ENCODE measurements around the gene TOP2B. TPM values are rescaled to one million over a fixed set of nuclear protein-coding genes. Genes with fewer than 3 reads are reported as not detected.

The TOP2B gene
- total and polyA plus RNA-seq, 9 of the 15 experiments (the other 6 are each of a cell fraction or from before 2014, with no cell fraction given) = 45.3 to 186 (median 134) TPM

DNA sequence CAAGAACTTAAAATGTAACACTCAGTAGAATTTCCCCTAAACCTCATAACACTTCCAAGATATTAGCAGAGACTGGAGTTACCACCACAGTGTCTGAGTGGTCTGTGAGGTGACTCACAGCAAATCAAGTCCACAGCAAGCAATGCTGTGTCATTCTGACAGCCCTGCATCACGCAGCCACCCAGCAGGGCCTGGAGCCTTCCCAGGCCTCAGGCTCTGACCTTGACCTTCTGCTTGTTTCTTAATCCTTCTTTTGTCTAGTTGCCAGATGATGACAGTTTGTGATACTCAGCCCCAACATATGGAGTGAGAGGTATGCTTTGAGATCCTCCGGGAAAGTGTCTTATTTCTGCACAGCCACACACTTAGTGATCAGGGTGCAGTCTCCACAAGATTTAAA lies 82.5 kb downstream of the TOP2B start (continued):
- TF ChIP-seq, protein P1, sequence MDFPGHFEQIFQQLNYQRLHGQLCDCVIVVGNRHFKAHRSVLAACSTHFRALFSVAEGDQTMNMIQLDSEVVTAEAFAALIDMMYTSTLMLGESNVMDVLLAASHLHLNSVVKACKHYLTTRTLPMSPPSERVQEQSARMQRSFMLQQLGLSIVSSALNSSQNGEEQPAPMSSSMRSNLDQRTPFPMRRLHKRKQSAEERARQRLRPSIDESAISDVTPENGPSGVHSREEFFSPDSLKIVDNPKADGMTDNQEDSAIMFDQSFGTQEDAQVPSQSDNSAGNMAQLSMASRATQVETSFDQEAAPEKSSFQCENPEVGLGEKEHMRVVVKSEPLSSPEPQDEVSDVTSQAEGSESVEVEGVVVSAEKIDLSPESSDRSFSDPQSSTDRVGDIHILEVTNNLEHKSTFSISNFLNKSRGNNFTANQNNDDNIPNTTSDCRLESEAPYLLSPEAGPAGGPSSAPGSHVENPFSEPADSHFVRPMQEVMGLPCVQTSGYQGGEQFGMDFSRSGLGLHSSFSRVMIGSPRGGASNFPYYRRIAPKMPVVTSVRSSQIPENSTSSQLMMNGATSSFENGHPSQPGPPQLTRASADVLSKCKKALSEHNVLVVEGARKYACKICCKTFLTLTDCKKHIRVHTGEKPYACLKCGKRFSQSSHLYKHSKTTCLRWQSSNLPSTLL (IDR thresholded peaks at IDR 0.05) = no peak
- no peak for TF ChIP-seq ZNF785 (CRISPR knock-in tag; IDR thresholded peaks at IDR 0.05)
- 0 out of 2 replicates have a peak, but pooled peaks have one; percentile 6 for TF ChIP-seq ZNF143 (CRISPR knock-in tag; IDR thresholded peaks at IDR 0.05)
- no peak for TF ChIP-seq ZNF695 (CRISPR knock-in tag; IDR thresholded peaks at IDR 0.05)
- no peak for TF ChIP-seq ELF4 (CRISPR knock-in tag; IDR thresholded peaks at IDR 0.05)
- peak; percentile 51; the same call in 1 of the 2 replicates for TF ChIP-seq NR2C1 (IDR thresholded peaks at IDR 0.05)
- TF ChIP-seq NR2C1 (tag; IDR thresholded peaks at IDR 0.05) = peak; percentile 90
- TF ChIP-seq MTA2 (IDR thresholded peaks at IDR 0.05; ENCODE audit: low read depth) = 0 out of 2 replicates have a peak, but pooled peaks have one; percentile 5
- no peak for TF ChIP-seq NFRKB (IDR thresholded peaks at IDR 0.05; ENCODE audit: low read depth)
- no peak for TF ChIP-seq HNRNPK (IDR thresholded peaks at IDR 0.05; ENCODE audit: low read depth, low read length, poor library complexity, severe bottlenecking)
- TF ChIP-seq, protein P2, sequence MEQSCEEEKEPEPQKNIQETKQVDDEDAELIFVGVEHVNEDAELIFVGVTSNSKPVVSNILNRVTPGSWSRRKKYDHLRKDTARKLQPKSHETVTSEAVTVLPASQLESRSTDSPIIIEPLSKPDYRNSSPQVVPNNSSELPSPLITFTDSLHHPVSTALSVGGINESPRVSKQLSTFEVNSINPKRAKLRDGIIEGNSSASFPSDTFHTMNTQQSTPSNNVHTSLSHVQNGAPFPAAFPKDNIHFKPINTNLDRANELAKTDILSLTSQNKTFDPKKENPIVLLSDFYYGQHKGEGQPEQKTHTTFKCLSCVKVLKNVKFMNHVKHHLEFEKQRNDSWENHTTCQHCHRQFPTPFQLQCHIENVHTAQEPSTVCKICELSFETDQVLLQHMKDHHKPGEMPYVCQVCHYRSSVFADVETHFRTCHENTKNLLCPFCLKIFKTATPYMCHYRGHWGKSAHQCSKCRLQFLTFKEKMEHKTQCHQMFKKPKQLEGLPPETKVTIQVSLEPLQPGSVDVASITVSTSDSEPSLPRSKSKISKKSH (CRISPR knock-in tag; IDR thresholded peaks at IDR 0.05) = no peak
- peak in 1 of 2 experiments; percentile 97; a peak in 2 of 4 replicates for TF ChIP-seq HDAC1 (IDR thresholded peaks at IDR 0.05)
- no peak for TF ChIP-seq HNRNPH1 (optimal IDR thresholded peaks at IDR 0.05; ENCODE audit: low read depth, low read length)
- no peak for TF ChIP-seq POLR3G (IDR thresholded peaks at IDR 0.05; ENCODE audit: extremely low read depth, insufficient read length, insufficient replicate concordance)
- TF ChIP-seq PRPF4 (IDR thresholded peaks at IDR 0.05; ENCODE audit: insufficient read depth, low read depth, low read length, poor library complexity, severe bottlenecking) = no peak
- no peak for TF ChIP-seq SRF (CRISPR knock-in tag; IDR thresholded peaks at IDR 0.05)
- no peak for TF ChIP-seq ZNF780A (CRISPR knock-in tag; IDR thresholded peaks at IDR 0.05)
- TF ChIP-seq MEIS2 (IDR thresholded peaks at IDR 0.05; ENCODE audit: partially characterized antibody) = peak; percentile 88
- TF ChIP-seq, protein P3, sequence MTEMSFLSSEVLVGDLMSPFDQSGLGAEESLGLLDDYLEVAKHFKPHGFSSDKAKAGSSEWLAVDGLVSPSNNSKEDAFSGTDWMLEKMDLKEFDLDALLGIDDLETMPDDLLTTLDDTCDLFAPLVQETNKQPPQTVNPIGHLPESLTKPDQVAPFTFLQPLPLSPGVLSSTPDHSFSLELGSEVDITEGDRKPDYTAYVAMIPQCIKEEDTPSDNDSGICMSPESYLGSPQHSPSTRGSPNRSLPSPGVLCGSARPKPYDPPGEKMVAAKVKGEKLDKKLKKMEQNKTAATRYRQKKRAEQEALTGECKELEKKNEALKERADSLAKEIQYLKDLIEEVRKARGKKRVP (CRISPR knock-in tag; IDR thresholded peaks at IDR 0.05) = no peak
- no peak for TF ChIP-seq MYC (IDR thresholded peaks at IDR 0.05; ENCODE audit: low read depth, low read length)
- TF ChIP-seq MYC (CRISPR knock-in tag; IDR thresholded peaks at IDR 0.05; ENCODE audit: borderline replicate concordance, low read depth) = no peak
- TF ChIP-seq SOX6 (IDR thresholded peaks at IDR 0.05) = peak; percentile 96
- no peak for TF ChIP-seq POLR2B (IDR thresholded peaks at IDR 0.05; ENCODE audit: low read depth, partially characterized antibody)
- TF ChIP-seq, protein P4, sequence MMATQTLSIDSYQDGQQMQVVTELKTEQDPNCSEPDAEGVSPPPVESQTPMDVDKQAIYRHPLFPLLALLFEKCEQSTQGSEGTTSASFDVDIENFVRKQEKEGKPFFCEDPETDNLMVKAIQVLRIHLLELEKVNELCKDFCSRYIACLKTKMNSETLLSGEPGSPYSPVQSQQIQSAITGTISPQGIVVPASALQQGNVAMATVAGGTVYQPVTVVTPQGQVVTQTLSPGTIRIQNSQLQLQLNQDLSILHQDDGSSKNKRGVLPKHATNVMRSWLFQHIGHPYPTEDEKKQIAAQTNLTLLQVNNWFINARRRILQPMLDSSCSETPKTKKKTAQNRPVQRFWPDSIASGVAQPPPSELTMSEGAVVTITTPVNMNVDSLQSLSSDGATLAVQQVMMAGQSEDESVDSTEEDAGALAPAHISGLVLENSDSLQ (IDR thresholded peaks at IDR 0.05) = peak; percentile 85
- no peak for TF ChIP-seq MYBL2 (IDR thresholded peaks at IDR 0.05; ENCODE audit: low read depth)
- no peak for TF ChIP-seq MYBL2 (CRISPR knock-in tag; IDR thresholded peaks at IDR 0.05; ENCODE audit: borderline replicate concordance)
- TF ChIP-seq MCM2 (IDR thresholded peaks at IDR 0.05; ENCODE audit: low read depth) = no peak
